Neural cell (in vitro differentiated cells): Measurements from ENCODE around the gene TBC1D8. TPM values are rescaled to one million over a fixed set of nuclear protein-coding genes. Genes with fewer than 3 reads are reported as not detected.

Experiments
- H2AFZ ChIP-seq: fragments of 200-600, 300-800 bp; sonication (generic), shearing (Covaris generic); 2 replicates; pipeline ENCODE4 v1.6.0; 2014; ENCODE audit warnings: low read depth, mild to moderate bottlenecking, antibody characterized with exemption, low read length, moderate library complexity
- H3F3A ChIP-seq: fragments of 200-600 bp; shearing (Covaris generic); 2 replicates; pipeline ENCODE4 v1.6.1; 2016; ENCODE audit warnings: mild to moderate bottlenecking, moderate library complexity, mixed read lengths, antibody characterized with exemption, low read length; ENCODE audit not compliant: insufficient read depth, poor library complexity, severe bottlenecking
- H3K27ac ChIP-seq: fragments of 200-600, 300-800 bp; sonication (generic), shearing (Covaris generic); 2 replicates; pipeline ENCODE4 v1.5.1; 2014; ENCODE audit warnings: mild to moderate bottlenecking, low read length, moderate library complexity
- H3K27me3 ChIP-seq: fragments of 300-800, 200-600 bp; sonication (generic), shearing (Covaris generic); 2 replicates; pipeline ENCODE4 v1.6.0; 2014; ENCODE audit warnings: mild to moderate bottlenecking, low read depth, low read length, moderate library complexity; ENCODE audit not compliant: insufficient read depth
- H3K36me3 ChIP-seq: fragments of 300-800, 200-600 bp; sonication (generic), shearing (Covaris generic); 2 replicates; pipeline ENCODE4 v1.5.1; 2014; ENCODE audit warnings: mild to moderate bottlenecking, antibody characterized with exemption, low read length, moderate library complexity; ENCODE audit not compliant: insufficient read depth
- H3K4me2 ChIP-seq: fragments of 300-800, 200-600 bp; sonication (generic), shearing (Covaris generic); 2 replicates; pipeline ENCODE4 v1.6.0; 2014; ENCODE audit warnings: mild to moderate bottlenecking, low read length
- H3K4me3 ChIP-seq: fragments of 300-800, 200-600 bp; sonication (generic), shearing (Covaris generic); 2 replicates; pipeline ENCODE4 v1.5.1; 2014; ENCODE audit warnings: mild to moderate bottlenecking, low read length, moderate library complexity
- H3K79me2 ChIP-seq: fragments of 200-600 bp; shearing (Covaris generic); replicated peaks from 2 replicates; pipeline ENCODE4 v1.6.0; 2014; ENCODE audit warnings: mild to moderate bottlenecking, low read length, moderate library complexity; ENCODE audit not compliant: insufficient read depth
- H3K9ac ChIP-seq: fragments of 300-800, 200-600 bp; sonication (generic), shearing (Covaris generic); 2 replicates; pipeline ENCODE4 v1.6.1; 2016; ENCODE audit warnings: mild to moderate bottlenecking, low read length, mixed read lengths
- H3K9me2 ChIP-seq: fragments of 200-600 bp; shearing (Covaris generic); 2 replicates; pipeline ENCODE4 v1.6.1; 2016; ENCODE audit warnings: mild to moderate bottlenecking, low read length, mixed read lengths; ENCODE audit not compliant: insufficient read depth
- H3K9me3 ChIP-seq: fragments of 200-600, 300-800 bp; sonication (generic), shearing (Covaris generic); 2 replicates; pipeline ENCODE4 v1.6.1; 2016; ENCODE audit warnings: mild to moderate bottlenecking, mixed run types, low read length, moderate library complexity, mixed read lengths
- H4K20me1 ChIP-seq: fragments of 200-600 bp; shearing (Covaris generic); 2 replicates; pipeline ENCODE4 v1.6.1; 2016; ENCODE audit warnings: mild to moderate bottlenecking, mixed run types; ENCODE audit not compliant: insufficient read depth
- EP300 ChIP-seq: fragments of 450-650 bp; conservative IDR thresholded peaks from 2 replicates; pipeline ENCODE4 v1.6.1; 2014; ENCODE audit warnings: antibody characterized with exemption, mild to moderate bottlenecking, moderate library complexity; ENCODE audit not compliant: poor library complexity, severe bottlenecking
- EZH2 ChIP-seq: fragments of 200-600, 300-800 bp; shearing (Covaris generic), sonication (generic); IDR thresholded peaks from 2 replicates; pipeline ENCODE4 v1.6.1; 2014; ENCODE audit warnings: antibody characterized with exemption, low read length, borderline replicate concordance, mild to moderate bottlenecking; ENCODE audit not compliant: insufficient read depth, poor library complexity, severe bottlenecking
- MXI1 ChIP-seq: fragments of 450-650 bp; conservative IDR thresholded peaks from 2 replicates; pipeline ENCODE4 v1.6.1; 2014; ENCODE audit warnings: antibody characterized with exemption, mild to moderate bottlenecking; ENCODE audit not compliant: poor library complexity, severe bottlenecking
- POLR2AphosphoS5 ChIP-seq: IDR thresholded peaks from 2 replicates; pipeline ENCODE4 v1.6.1; 2012
- RAD21 ChIP-seq: fragments of 450-650 bp; conservative IDR thresholded peaks from 2 replicates; pipeline ENCODE4 v1.6.1; 2014; ENCODE audit warnings: antibody characterized with exemption, mild to moderate bottlenecking, moderate library complexity
- REST ChIP-seq: IDR thresholded peaks from 2 replicates; pipeline ENCODE4 v1.6.1; 2012; ENCODE audit warnings: borderline replicate concordance
- SMC3 ChIP-seq: fragments of 450-650 bp; conservative IDR thresholded peaks from 2 replicates; pipeline ENCODE4 v1.6.1; 2014; ENCODE audit warnings: antibody characterized with exemption, mild to moderate bottlenecking, moderate library complexity; ENCODE audit not compliant: poor library complexity
- TAF1 ChIP-seq: IDR thresholded peaks from 2 replicates; pipeline ENCODE4 v1.6.1; 2012; ENCODE audit warnings: low read depth
- polyA plus RNA-seq: library from polyadenylated mRNA; depleted of rRNA; stranded (reverse); fragments of >200 nt; gene quantifications from 2 replicates; pipeline ENCODE4 v1.2.3, GENCODE V29; 2014
- TF ChIP-seq, protein P1 (sequence below): fragments of 450-650 bp; IDR thresholded peaks from 2 replicates; pipeline ENCODE4 v1.5.1; 2014; ENCODE audit warnings: antibody characterized with exemption, mild to moderate bottlenecking, moderate library complexity; ENCODE audit not compliant: poor library complexity, severe bottlenecking

The TBC1D8 gene
- polyA plus RNA-seq, 1 donor from 2014 or later = 5.3 TPM

GRCh38 chr2:101106453-101107181, 44.6 kb downstream of the TBC1D8 start:
- no peaks in the 10 kb centered on the region for H4K20me1 ChIP-seq
- no peak overlapping the region for H3K4me3 ChIP-seq
- H3K27me3 ChIP-seq = no peaks in the 10 kb centered on the region
- H3K79me2 ChIP-seq = no peaks in the 10 kb centered on the region
- TF ChIP-seq MXI1 (no peak), REST (no peak), EZH2 (no peak), RAD21 (no peak), POLR2AphosphoS5 (no peak), SMC3 (no peak), EP300 (no peak)
- TF ChIP-seq, protein P1, sequence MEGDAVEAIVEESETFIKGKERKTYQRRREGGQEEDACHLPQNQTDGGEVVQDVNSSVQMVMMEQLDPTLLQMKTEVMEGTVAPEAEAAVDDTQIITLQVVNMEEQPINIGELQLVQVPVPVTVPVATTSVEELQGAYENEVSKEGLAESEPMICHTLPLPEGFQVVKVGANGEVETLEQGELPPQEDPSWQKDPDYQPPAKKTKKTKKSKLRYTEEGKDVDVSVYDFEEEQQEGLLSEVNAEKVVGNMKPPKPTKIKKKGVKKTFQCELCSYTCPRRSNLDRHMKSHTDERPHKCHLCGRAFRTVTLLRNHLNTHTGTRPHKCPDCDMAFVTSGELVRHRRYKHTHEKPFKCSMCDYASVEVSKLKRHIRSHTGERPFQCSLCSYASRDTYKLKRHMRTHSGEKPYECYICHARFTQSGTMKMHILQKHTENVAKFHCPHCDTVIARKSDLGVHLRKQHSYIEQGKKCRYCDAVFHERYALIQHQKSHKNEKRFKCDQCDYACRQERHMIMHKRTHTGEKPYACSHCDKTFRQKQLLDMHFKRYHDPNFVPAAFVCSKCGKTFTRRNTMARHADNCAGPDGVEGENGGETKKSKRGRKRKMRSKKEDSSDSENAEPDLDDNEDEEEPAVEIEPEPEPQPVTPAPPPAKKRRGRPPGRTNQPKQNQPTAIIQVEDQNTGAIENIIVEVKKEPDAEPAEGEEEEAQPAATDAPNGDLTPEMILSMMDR = no peak
- H3K36me3 ChIP-seq = no peaks in the 10 kb centered on the region
- no peak overlapping the region for H3K9ac ChIP-seq
- no peaks in the 10 kb centered on the region for H3K9me3 ChIP-seq
- H3F3A ChIP-seq = no peaks in the 10 kb centered on the region
- H3K27ac ChIP-seq = no peak overlapping the region
- H2AFZ ChIP-seq = no peak overlapping the region
- no peak overlapping the region for H3K4me2 ChIP-seq
- no peaks in the 10 kb centered on the region for H3K9me2 ChIP-seq

- no peaks in the 10 kb centered on the region for H3K36me3 ChIP-seq
- no peaks in the 10 kb centered on the region for H3K27me3 ChIP-seq
- no peak overlapping the region for H3K4me3 ChIP-seq
- H4K20me1 ChIP-seq = no peaks in the 10 kb centered on the region
- TF ChIP-seq EP300 = no peak
- no peak for TF ChIP-seq SMC3
- H3F3A ChIP-seq = no peaks in the 10 kb centered on the region
- H3K9ac ChIP-seq = no peak overlapping the region
- H3K4me2 ChIP-seq = no peak overlapping the region
- no peak overlapping the region for H3K27ac ChIP-seq
- H2AFZ ChIP-seq = no peak overlapping the region
- no peaks in the 10 kb centered on the region for H3K9me3 ChIP-seq
- H3K79me2 ChIP-seq = no peaks in the 10 kb centered on the region
- H3K9me2 ChIP-seq = no peaks in the 10 kb centered on the region
Observed at GRCh38 chr2:101105654-101106053, 45.5 kb downstream of the TBC1D8 start.

- no peak overlapping the region for H3K4me3 ChIP-seq
- no peaks in the 10 kb centered on the region for H3K36me3 ChIP-seq
- no peak for TF ChIP-seq RAD21
- no peak for TF ChIP-seq EP300
- no peak for TF ChIP-seq TAF1
- TF ChIP-seq, protein P1 = no peak
- TF ChIP-seq POLR2AphosphoS5 = no peak
- TF ChIP-seq REST = no peak
- TF ChIP-seq EZH2 = no peak
- TF ChIP-seq MXI1 = no peak
- TF ChIP-seq SMC3 = no peak
- no peaks in the 10 kb centered on the region for H3K9me2 ChIP-seq
- H3K27me3 ChIP-seq = no peaks in the 10 kb centered on the region
- no peak overlapping the region for H3K27ac ChIP-seq
- no peaks in the 10 kb centered on the region for H3F3A ChIP-seq
- H3K9ac ChIP-seq = no peak overlapping the region
- no peaks in the 10 kb centered on the region for H3K9me3 ChIP-seq
- H3K4me2 ChIP-seq = no peak overlapping the region
- no peak overlapping the region for H2AFZ ChIP-seq
- no peaks in the 10 kb centered on the region for H4K20me1 ChIP-seq
- H3K79me2 ChIP-seq = no peaks in the 10 kb centered on the region
Observed at GRCh38 chr2:101097638-101098037, 53.5 kb downstream of the TBC1D8 start.
